NT2/D1 (cell line): Measurements from ENCODE around the gene LRRN1.

Source experiments
- SUZ12 ChIP-seq: IDR thresholded peaks from 2 replicates; pipeline ENCODE4 v1.6.1; 2011; ENCODE audit not compliant: insufficient read length, insufficient read depth; ENCODE audit errors: extremely low read depth
- ZNF274 ChIP-seq: IDR thresholded peaks from 2 replicates; pipeline ENCODE4 v1.6.1; 2011; ENCODE audit warnings: mild to moderate bottlenecking, low read depth, low read length

DNA sequence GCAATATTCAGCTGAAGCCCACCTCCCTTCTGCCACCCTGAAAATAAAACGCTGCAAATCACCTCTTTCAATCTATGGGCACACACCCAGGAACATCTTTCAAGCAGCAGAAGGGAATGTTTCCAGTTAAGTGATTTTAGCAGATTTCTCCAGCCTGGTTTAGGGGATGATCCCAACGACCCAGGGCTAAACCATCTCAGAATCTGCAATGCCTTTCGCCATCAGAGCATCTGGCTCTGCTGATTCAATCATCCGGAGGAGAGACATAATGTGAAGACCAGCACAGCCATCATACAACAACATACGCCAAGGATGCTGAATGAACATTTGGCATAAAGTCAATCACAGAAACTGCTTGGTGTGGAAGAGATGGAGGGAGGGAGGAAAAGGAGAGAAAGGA lies 15.5 kb upstream of the LRRN1 start:
- TF ChIP-seq ZNF274: no peak
- TF ChIP-seq SUZ12: no peak
